ENCODE measurements around the gene EMILIN2. TPM values are rescaled to one million over a fixed set of nuclear protein-coding genes. Genes with fewer than 3 reads are reported as not detected.

The EMILIN2 gene
- total RNA-seq, 1 experiment from 2014 or later: 11.7 TPM

DNA sequence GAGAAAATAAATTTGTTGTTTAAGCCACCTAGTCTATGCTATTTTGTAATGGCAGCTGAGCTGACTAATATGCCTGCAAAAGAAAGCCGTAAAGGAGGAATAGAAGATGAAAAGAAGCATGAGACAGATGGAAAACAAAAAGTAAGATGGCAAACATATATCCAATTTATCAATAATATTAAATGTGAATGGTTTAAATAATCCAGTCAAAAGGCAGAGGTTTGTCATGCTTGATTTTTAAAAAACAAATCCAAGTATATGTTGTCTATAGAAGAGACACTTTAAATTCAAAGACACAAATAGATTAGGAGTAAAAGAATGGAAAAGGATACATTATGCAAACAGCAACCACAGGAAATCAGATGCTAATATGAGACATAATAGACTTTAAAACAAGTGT, 35.4 kb upstream of the EMILIN2 start:
- no peak overlapping the region for H3K27ac Mint-ChIP-seq
- CTCF ChIA-PET: no interaction called here
- no peak for DNase-seq (ENCODE audit: low spot score)
- H3K4me1 Mint-ChIP-seq: peaks cover 7% of the 10 kb centered on the region
- ATAC-seq: no peak
- POLR2A ChIA-PET: no interaction called here
- H3K9me3 Mint-ChIP-seq: peaks cover 58% of the 10 kb centered on the region
- TF ChIP-seq FOXK1 (CRISPR knock-in tag; IDR thresholded peaks at IDR 0.05) (no peak), NFE2L1 (CRISPR knock-in tag; IDR thresholded peaks at IDR 0.05) (no peak), ZNF671 (CRISPR knock-in tag; IDR thresholded peaks at IDR 0.05) (no peak), KAT7 (CRISPR knock-in tag; IDR thresholded peaks at IDR 0.05; ENCODE audit: borderline replicate concordance) (no peak), EMX1 (CRISPR knock-in tag; IDR thresholded peaks at IDR 0.05) (no peak), NR1H2 (CRISPR knock-in tag; IDR thresholded peaks at IDR 0.05) (no peak), ZBTB43 (CRISPR knock-in tag; IDR thresholded peaks at IDR 0.05) (no peak), ZNF512 (CRISPR knock-in tag; IDR thresholded peaks at IDR 0.05; ENCODE audit: borderline replicate concordance) (no peak), NFATC4 (CRISPR knock-in tag; IDR thresholded peaks at IDR 0.05) (no peak), JAZF1 (CRISPR knock-in tag; IDR thresholded peaks at IDR 0.05) (no peak), NR3C1 (CRISPR knock-in tag; conservative IDR thresholded peaks at IDR 0.05; ENCODE audit: low read depth) (no peak), RORB (CRISPR knock-in tag; IDR thresholded peaks at IDR 0.05) (no peak)
- TF ChIP-seq, protein P1, sequence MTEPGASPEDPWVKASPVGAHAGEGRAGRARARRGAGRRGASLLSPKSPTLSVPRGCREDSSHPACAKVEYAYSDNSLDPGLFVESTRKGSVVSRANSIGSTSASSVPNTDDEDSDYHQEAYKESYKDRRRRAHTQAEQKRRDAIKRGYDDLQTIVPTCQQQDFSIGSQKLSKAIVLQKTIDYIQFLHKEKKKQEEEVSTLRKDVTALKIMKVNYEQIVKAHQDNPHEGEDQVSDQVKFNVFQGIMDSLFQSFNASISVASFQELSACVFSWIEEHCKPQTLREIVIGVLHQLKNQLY (CRISPR knock-in tag; IDR thresholded peaks at IDR 0.05): no peak
- TF ChIP-seq, protein P2, sequence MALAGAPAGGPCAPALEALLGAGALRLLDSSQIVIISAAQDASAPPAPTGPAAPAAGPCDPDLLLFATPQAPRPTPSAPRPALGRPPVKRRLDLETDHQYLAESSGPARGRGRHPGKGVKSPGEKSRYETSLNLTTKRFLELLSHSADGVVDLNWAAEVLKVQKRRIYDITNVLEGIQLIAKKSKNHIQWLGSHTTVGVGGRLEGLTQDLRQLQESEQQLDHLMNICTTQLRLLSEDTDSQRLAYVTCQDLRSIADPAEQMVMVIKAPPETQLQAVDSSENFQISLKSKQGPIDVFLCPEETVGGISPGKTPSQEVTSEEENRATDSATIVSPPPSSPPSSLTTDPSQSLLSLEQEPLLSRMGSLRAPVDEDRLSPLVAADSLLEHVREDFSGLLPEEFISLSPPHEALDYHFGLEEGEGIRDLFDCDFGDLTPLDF (CRISPR knock-in tag; IDR thresholded peaks at IDR 0.05): no peak
- TF ChIP-seq, protein P3, sequence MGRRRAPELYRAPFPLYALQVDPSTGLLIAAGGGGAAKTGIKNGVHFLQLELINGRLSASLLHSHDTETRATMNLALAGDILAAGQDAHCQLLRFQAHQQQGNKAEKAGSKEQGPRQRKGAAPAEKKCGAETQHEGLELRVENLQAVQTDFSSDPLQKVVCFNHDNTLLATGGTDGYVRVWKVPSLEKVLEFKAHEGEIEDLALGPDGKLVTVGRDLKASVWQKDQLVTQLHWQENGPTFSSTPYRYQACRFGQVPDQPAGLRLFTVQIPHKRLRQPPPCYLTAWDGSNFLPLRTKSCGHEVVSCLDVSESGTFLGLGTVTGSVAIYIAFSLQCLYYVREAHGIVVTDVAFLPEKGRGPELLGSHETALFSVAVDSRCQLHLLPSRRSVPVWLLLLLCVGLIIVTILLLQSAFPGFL (CRISPR knock-in tag; IDR thresholded peaks at IDR 0.05; ENCODE audit: borderline replicate concordance): no peak
- TF ChIP-seq, protein P4, sequence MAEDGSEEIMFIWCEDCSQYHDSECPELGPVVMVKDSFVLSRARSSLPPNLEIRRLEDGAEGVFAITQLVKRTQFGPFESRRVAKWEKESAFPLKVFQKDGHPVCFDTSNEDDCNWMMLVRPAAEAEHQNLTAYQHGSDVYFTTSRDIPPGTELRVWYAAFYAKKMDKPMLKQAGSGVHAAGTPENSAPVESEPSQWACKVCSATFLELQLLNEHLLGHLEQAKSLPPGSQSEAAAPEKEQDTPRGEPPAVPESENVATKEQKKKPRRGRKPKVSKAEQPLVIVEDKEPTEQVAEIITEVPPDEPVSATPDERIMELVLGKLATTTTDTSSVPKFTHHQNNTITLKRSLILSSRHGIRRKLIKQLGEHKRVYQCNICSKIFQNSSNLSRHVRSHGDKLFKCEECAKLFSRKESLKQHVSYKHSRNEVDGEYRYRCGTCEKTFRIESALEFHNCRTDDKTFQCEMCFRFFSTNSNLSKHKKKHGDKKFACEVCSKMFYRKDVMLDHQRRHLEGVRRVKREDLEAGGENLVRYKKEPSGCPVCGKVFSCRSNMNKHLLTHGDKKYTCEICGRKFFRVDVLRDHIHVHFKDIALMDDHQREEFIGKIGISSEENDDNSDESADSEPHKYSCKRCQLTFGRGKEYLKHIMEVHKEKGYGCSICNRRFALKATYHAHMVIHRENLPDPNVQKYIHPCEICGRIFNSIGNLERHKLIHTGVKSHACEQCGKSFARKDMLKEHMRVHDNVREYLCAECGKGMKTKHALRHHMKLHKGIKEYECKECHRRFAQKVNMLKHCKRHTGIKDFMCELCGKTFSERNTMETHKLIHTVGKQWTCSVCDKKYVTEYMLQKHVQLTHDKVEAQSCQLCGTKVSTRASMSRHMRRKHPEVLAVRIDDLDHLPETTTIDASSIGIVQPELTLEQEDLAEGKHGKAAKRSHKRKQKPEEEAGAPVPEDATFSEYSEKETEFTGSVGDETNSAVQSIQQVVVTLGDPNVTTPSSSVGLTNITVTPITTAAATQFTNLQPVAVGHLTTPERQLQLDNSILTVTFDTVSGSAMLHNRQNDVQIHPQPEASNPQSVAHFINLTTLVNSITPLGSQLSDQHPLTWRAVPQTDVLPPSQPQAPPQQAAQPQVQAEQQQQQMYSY (CRISPR knock-in tag; IDR thresholded peaks at IDR 0.05): no peak
- TF ChIP-seq, protein P5, sequence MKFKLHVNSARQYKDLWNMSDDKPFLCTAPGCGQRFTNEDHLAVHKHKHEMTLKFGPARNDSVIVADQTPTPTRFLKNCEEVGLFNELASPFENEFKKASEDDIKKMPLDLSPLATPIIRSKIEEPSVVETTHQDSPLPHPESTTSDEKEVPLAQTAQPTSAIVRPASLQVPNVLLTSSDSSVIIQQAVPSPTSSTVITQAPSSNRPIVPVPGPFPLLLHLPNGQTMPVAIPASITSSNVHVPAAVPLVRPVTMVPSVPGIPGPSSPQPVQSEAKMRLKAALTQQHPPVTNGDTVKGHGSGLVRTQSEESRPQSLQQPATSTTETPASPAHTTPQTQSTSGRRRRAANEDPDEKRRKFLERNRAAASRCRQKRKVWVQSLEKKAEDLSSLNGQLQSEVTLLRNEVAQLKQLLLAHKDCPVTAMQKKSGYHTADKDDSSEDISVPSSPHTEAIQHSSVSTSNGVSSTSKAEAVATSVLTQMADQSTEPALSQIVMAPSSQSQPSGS (CRISPR knock-in tag; IDR thresholded peaks at IDR 0.05; ENCODE audit: borderline replicate concordance, low read depth): no peak
- peaks cover 7% of the 10 kb centered on the region for H3K27me3 Mint-ChIP-seq (ENCODE audit: low read depth)
- H3K4me3 Mint-ChIP-seq: no peak overlapping the region
- peaks cover 28% of the 10 kb centered on the region for H3K36me3 Mint-ChIP-seq

All from WTC11 (cell line).